ENCODE measurements around the gene CTNND1. TPM values are rescaled to one million over a fixed set of nuclear protein-coding genes. Genes with fewer than 3 reads are reported as not detected.

The CTNND1 gene
- total RNA-seq, 1 experiment from 2014 or later = 108 TPM

DNA sequence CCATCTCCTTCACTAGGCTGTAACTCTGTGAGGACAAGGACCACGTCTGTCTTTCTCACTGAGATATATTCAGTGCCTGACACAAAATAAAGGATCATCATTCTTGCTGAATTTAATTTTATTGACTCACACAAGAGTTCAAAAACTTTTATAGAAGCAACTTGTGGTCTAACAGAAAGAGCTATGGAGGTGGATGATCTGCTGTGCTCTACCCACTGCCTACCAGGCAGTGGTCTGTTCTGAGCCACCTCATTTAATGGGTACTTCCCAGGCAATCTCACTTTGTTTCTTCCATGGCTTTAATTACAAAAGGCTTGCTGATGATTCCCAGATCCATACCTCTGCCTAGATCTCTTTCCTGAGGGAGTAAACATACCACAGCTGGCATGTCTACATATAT lies 14.7 kb upstream of the CTNND1 start:
- no peak overlapping the region for H3K4me3 ChIP-seq (ENCODE audit: insufficient read depth, low read depth, low read length)
- DNase-seq = no peak
- no peaks in the 10 kb centered on the region for H3K27me3 ChIP-seq (ENCODE audit: control insufficient read depth, insufficient read depth, low read length)
- H3K36me3 ChIP-seq (replicated peaks; ENCODE audit: control insufficient read depth, insufficient read depth, low read length) = peaks cover 18% of the 10 kb centered on the region

DNA sequence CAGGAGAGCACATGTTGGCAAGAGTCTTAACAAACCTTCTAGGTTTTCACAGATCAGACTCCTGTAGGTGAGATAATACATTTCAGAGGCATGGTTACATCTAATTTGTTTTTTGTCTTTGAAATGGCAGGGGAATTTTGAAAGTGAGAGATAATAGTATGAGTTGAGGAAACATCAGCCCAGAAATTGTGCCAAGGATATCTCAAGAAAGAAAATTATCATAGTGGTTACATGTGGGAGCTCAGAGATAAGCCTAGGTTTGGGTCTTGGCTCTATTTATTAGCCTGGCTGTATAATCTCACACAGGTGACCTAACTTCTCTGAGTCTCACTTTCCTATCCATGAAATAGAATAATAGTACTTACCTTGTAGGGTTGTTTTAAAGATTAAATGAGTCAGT lies 10.4 kb upstream of the CTNND1 start:
- Histone ChIP-seq H3K36me3 (replicated peaks; ENCODE audit: control insufficient read depth, insufficient read depth, low read length) (no peaks in the 10 kb centered on the region), H3K4me3 (ENCODE audit: insufficient read depth, low read depth, low read length) (no peak overlapping the region), H3K27me3 (ENCODE audit: control insufficient read depth, insufficient read depth, low read length) (no peaks in the 10 kb centered on the region; the same call in 1 of the 2 replicates)
- DNase-seq = no peak

GRCh38 chr11:57751676-57752253 lies 9.8 kb upstream of the CTNND1 start, which contains the start of gene BTBD18:
Gene BTBD18, minus strand, starts transcription at chr11:57751819. Its CDS starts 631 bp downstream, at chr11:57751188.
- peak; percentile 77 for DNase-seq
- Histone ChIP-seq H3K36me3 (replicated peaks; ENCODE audit: control insufficient read depth, insufficient read depth, low read length) (no peaks in the 10 kb centered on the region), H3K4me3 (ENCODE audit: insufficient read depth, low read depth, low read length) (no peak within 1 kb of the TSS), H3K27me3 (ENCODE audit: control insufficient read depth, insufficient read depth, low read length) (no peaks in the 10 kb centered on the region; the same call in 1 of the 2 replicates)

- H3K36me3 ChIP-seq (replicated peaks; ENCODE audit: control insufficient read depth, insufficient read depth, low read length) = no peaks in the 10 kb centered on the region
- no peaks in the 10 kb centered on the region; the same call in 1 of the 2 replicates for H3K27me3 ChIP-seq (ENCODE audit: control insufficient read depth, insufficient read depth, low read length)
- peak; percentile 55 for DNase-seq
- no peak overlapping the region for H3K4me3 ChIP-seq (ENCODE audit: insufficient read depth, low read depth, low read length)
Measured at GRCh38 chr11:57752954-57753353, 8.6 kb upstream of the CTNND1 start.

- Histone ChIP-seq H3K27me3 (ENCODE audit: control insufficient read depth, insufficient read depth, low read length) (no peaks in the 10 kb centered on the region; the same call in 1 of the 2 replicates), H3K4me3 (ENCODE audit: insufficient read depth, low read depth, low read length) (no peak overlapping the region), H3K36me3 (replicated peaks; ENCODE audit: control insufficient read depth, insufficient read depth, low read length) (no peaks in the 10 kb centered on the region)
- DNase-seq = no peak
Measured at GRCh38 chr11:57758174-57758573, 3.4 kb upstream of the CTNND1 start.

GRCh38 chr11:57762235-57762861 lies 746 bp downstream of the CTNND1 start:
- H3K27me3 ChIP-seq (ENCODE audit: control insufficient read depth, insufficient read depth, low read length) = no peaks in the 10 kb centered on the region
- no peak for DNase-seq
- no peaks in the 10 kb centered on the region; the same call in 1 of the 2 replicates for H3K36me3 ChIP-seq (replicated peaks; ENCODE audit: control insufficient read depth, insufficient read depth, low read length)
- H3K4me3 ChIP-seq (ENCODE audit: insufficient read depth, low read depth, low read length) = peak overlapping the region; percentile 87

- Histone ChIP-seq H3K27me3 (ENCODE audit: control insufficient read depth, insufficient read depth, low read length) (no peaks in the 10 kb centered on the region), H3K4me3 (ENCODE audit: insufficient read depth, low read depth, low read length) (peak overlapping the region; percentile 87), H3K36me3 (replicated peaks; ENCODE audit: control insufficient read depth, insufficient read depth, low read length) (no peaks in the 10 kb centered on the region; the same call in 1 of the 2 replicates)
- peak; percentile 57 for DNase-seq
Measured at GRCh38 chr11:57763568-57763967, 2.0 kb downstream of the CTNND1 start.

DNA sequence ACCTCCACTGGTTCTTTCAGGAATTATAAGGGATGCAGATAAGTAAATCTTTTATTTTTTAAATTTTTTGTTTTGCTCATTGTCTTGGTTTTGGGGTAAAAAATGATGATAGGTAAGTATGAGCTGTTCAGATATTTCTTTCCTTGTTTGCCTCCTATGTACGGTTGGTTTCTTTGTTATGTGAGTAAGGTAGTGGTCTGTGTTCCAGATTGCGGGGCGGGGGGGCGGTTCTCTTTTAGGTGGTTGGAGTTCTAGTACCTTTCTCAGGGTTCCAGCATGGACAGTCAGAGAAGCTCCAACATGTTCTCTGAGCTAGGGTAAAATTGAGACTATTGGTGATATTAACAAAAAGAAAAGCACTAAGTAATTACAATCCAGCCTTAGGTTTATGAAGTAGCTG lies 2.4 kb downstream of the CTNND1 start:
- Histone ChIP-seq H3K36me3 (replicated peaks; ENCODE audit: control insufficient read depth, insufficient read depth, low read length) (no peaks in the 10 kb centered on the region; the same call in 1 of the 2 replicates), H3K4me3 (ENCODE audit: insufficient read depth, low read depth, low read length) (peak overlapping the region; percentile 87), H3K27me3 (ENCODE audit: control insufficient read depth, insufficient read depth, low read length) (no peaks in the 10 kb centered on the region)
- no peak for DNase-seq

- no peak for DNase-seq
- no peaks in the 10 kb centered on the region for H3K27me3 ChIP-seq (ENCODE audit: control insufficient read depth, insufficient read depth, low read length)
- no peaks in the 10 kb centered on the region; the same call in 1 of the 2 replicates for H3K36me3 ChIP-seq (replicated peaks; ENCODE audit: control insufficient read depth, insufficient read depth, low read length)
- peak overlapping the region; percentile 87 for H3K4me3 ChIP-seq (ENCODE audit: insufficient read depth, low read depth, low read length)
Measured at GRCh38 chr11:57764566-57764965, 3.0 kb downstream of the CTNND1 start.

GRCh38 chr11:57764972-57765371 lies 3.4 kb downstream of the CTNND1 start:
- Histone ChIP-seq H3K27me3 (ENCODE audit: control insufficient read depth, insufficient read depth, low read length) (no peaks in the 10 kb centered on the region), H3K4me3 (ENCODE audit: insufficient read depth, low read depth, low read length) (no peak overlapping the region), H3K36me3 (replicated peaks; ENCODE audit: control insufficient read depth, insufficient read depth, low read length) (no peaks in the 10 kb centered on the region; the same call in 1 of the 2 replicates)
- no peak for DNase-seq

GRCh38 chr11:57770793-57771192 lies 9.2 kb downstream of the CTNND1 start:
- DNase-seq = no peak
- Histone ChIP-seq H3K27me3 (ENCODE audit: control insufficient read depth, insufficient read depth, low read length) (no peaks in the 10 kb centered on the region), H3K4me3 (ENCODE audit: insufficient read depth, low read depth, low read length) (no peak overlapping the region), H3K36me3 (replicated peaks; ENCODE audit: control insufficient read depth, insufficient read depth, low read length) (no peaks in the 10 kb centered on the region)

- no peak overlapping the region for H3K4me3 ChIP-seq (ENCODE audit: insufficient read depth, low read depth, low read length)
- no peak for DNase-seq
- no peaks in the 10 kb centered on the region for H3K36me3 ChIP-seq (replicated peaks; ENCODE audit: control insufficient read depth, insufficient read depth, low read length)
- H3K27me3 ChIP-seq (ENCODE audit: control insufficient read depth, insufficient read depth, low read length) = no peaks in the 10 kb centered on the region
Measured at GRCh38 chr11:57771365-57771764, 9.8 kb downstream of the CTNND1 start.

- Histone ChIP-seq H3K27me3 (ENCODE audit: control insufficient read depth, insufficient read depth, low read length) (no peaks in the 10 kb centered on the region), H3K4me3 (ENCODE audit: insufficient read depth, low read depth, low read length) (no peak overlapping the region), H3K36me3 (replicated peaks; ENCODE audit: control insufficient read depth, insufficient read depth, low read length) (no peaks in the 10 kb centered on the region)
- DNase-seq = no peak
Measured at GRCh38 chr11:57772562-57772961, 11.0 kb downstream of the CTNND1 start.

DNA sequence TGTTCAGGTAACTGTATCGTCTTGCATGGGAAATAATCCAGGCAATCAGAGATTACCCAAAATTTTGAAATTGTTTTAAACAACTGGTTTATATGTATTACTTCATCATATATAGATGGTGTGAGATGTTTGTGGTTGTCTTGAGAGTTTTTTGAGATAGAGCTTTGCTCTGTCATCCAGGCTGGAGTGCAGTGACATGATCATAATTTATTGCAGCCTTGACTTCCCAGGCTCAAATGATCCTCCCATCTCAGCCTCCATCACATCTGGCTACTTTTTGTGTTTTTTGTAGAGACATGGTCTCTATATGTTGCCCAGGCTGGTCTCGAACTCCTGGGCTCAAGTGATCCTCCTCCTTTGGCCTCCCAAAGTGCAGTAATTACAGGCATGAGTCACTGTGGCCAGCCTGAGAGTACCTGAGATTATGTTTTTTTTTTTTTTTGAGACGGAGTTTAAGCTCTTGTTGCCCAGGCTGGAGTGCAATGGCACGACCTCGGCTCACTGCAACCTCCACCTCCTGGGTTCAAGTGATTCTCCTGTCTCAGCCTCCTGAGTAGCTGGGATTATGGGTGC lies 11.5 kb downstream of the CTNND1 start:
- DNase-seq = no peak
- Histone ChIP-seq H3K27me3 (ENCODE audit: control insufficient read depth, insufficient read depth, low read length) (no peaks in the 10 kb centered on the region), H3K36me3 (replicated peaks; ENCODE audit: control insufficient read depth, insufficient read depth, low read length) (no peaks in the 10 kb centered on the region), H3K4me3 (ENCODE audit: insufficient read depth, low read depth, low read length) (no peak overlapping the region)

DNA sequence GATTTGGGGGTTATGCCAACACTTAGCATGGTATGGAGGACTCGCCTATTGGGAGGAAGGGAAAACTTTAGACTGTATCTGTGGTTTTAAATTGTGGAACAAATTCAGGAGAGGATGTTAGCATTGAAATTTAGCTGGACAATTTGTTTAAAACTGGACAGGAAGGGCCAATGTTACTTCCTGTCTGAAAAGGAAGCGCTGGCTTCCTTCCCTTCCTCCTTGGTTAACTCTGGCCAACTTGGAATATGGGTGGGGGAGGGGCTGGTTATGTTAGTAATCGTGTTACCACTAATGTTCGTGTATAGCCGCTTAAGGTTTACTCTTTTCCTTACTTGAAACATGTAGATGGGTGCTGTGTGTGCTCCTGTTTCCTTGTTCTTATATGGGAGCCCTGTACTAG lies 13.9 kb downstream of the CTNND1 start:
- H3K36me3 ChIP-seq (replicated peaks; ENCODE audit: control insufficient read depth, insufficient read depth, low read length) = no peaks in the 10 kb centered on the region
- H3K4me3 ChIP-seq (ENCODE audit: insufficient read depth, low read depth, low read length) = no peak overlapping the region
- DNase-seq = no peak
- H3K27me3 ChIP-seq (ENCODE audit: control insufficient read depth, insufficient read depth, low read length) = no peaks in the 10 kb centered on the region
